ENCODE measurements around the gene NACC2. TPM values are rescaled to one million over a fixed set of nuclear protein-coding genes. Genes with fewer than 3 reads are reported as not detected.
"Not testable (repeated sequence)": the region's sequence is repeated elsewhere in the genome, so short reads cannot be mapped to it uniquely, and the experiment has no call there.

NACC2 gene
- total RNA-seq, 4 donors from 2014 or later = 71.4 to 209 (median 110) TPM

DNA sequence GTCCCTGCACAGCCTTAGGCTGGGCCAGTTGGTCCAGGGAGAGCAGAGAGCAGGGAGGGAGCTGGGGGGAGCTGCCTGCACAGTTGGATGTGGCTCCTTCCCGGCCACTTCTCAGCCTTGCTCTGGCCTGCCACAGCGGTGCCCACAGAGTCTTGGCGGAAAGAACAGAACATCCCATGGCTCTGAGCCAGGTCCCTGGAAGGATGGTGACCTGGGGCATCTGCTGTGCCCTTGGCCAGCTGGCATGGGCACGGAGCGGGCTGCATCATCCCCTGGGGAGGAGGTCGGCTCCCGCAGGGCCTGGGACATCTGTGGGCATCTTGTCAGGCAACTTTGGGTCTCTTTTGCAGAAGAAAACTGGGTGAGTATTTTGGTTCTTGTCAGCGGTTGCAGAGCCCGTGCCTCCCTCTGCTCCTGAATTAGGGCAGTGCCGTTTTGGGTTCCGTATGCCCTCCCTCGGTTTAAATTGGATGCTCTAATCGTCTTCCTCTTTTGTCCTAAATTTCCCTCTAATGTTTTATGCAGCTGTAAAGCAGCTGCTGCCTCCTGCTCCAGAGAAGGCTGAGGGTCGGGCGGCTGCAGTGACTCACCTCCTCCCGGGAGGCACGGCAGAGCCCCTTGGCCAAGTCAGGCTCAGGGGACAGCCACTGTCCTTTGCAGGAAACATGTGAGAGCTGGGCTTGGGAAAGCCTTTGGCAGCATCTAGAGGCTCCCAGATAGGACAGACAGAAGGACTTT is 10.5 kb upstream of the NACC2 start:
- Histone ChIP-seq H3K27me3 (peaks cover 16% of the 10 kb centered on the region), H3K27ac (peak overlapping the region in 2 of 4 donors; percentile 30 to 37), H3K36me3 (no peaks in the 10 kb centered on the region), H3K4me3 (no peak overlapping the region), H3K4me1 (peaks cover 2 to 72% (median 34%) of the 10 kb centered on the region in 3 donors), H3K9me3 (no peaks in the 10 kb centered on the region)
- TF ChIP-seq, protein P1, sequence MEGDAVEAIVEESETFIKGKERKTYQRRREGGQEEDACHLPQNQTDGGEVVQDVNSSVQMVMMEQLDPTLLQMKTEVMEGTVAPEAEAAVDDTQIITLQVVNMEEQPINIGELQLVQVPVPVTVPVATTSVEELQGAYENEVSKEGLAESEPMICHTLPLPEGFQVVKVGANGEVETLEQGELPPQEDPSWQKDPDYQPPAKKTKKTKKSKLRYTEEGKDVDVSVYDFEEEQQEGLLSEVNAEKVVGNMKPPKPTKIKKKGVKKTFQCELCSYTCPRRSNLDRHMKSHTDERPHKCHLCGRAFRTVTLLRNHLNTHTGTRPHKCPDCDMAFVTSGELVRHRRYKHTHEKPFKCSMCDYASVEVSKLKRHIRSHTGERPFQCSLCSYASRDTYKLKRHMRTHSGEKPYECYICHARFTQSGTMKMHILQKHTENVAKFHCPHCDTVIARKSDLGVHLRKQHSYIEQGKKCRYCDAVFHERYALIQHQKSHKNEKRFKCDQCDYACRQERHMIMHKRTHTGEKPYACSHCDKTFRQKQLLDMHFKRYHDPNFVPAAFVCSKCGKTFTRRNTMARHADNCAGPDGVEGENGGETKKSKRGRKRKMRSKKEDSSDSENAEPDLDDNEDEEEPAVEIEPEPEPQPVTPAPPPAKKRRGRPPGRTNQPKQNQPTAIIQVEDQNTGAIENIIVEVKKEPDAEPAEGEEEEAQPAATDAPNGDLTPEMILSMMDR (IDR thresholded peaks at IDR 0.05) = no peak
- TF ChIP-seq POLR2A (IDR thresholded peaks at IDR 0.05) = no peak
- no peak for TF ChIP-seq POLR2AphosphoS5 (IDR thresholded peaks at IDR 0.05)
- no peak for TF ChIP-seq EP300 (IDR thresholded peaks at IDR 0.05)
- WGBS, 2 donors (ENCODE audit: low coverage in 1 of 2) = 11 to 29% methylated on average over 3 to 6 of the region's 17 CpGs
- peak; percentile 20 for ATAC-seq

DNA sequence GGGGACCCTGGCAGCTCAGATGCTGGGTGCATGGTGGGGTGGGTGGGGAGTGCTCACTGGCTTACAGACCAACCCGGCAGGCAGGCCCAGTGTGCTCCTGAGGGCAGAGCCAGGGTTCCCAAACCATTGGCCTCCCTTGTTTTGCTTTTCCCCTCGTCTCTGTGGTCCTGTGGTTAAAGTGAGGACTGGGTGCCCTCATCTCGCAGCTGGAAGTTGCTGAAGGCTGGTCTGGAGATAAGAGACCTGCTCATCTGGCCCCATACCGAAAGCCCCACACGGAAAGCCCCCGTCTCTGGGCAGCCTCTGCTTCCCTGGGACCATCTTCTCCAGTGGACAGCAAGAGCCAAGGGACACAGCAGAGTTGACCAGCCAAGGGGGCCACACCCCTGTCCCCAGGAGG is 9.8 kb upstream of the NACC2 start:
- TF ChIP-seq POLR2AphosphoS5 (IDR thresholded peaks at IDR 0.05) = no peak
- TF ChIP-seq POLR2A (IDR thresholded peaks at IDR 0.05) = no peak
- TF ChIP-seq, protein P1 (IDR thresholded peaks at IDR 0.05) = no peak
- TF ChIP-seq EP300 (IDR thresholded peaks at IDR 0.05) = no peak
- Histone ChIP-seq H3K27ac (peak overlapping the region in 1 of 4 donors; percentile 30), H3K4me3 (no peak overlapping the region), H3K27me3 (peaks cover 21% of the 10 kb centered on the region), H3K36me3 (no peaks in the 10 kb centered on the region), H3K9me3 (no peaks in the 10 kb centered on the region), H3K4me1 (peaks cover 0 to 65% (median 27%) of the 10 kb centered on the region in 3 donors)
- no peak for ATAC-seq
- WGBS, 2 donors (ENCODE audit: low coverage in 1 of 2) = no CpG with 5 or more reads among the region's 6 CpGs

DNA sequence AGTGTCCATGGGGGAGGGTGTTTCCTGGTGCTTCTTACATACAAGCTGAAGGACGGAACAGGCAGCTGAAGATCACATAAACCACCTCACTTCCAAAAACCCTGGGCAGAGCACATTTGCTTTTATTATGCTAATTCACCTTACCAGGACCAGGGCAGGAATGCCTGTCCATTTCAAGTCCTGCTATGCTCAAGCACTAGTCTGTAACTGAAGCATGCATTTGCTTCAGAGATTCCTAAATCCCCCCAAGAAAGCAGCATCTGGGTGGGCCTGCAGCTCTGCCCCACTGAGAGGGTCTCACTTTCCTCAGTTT is 9.4 kb upstream of the NACC2 start:
- peaks cover 21% of the 10 kb centered on the region for H3K27me3 ChIP-seq
- WGBS, 2 donors (ENCODE audit: low coverage in 1 of 2) = no CpG with 5 or more reads among the region's 1 CpG
- no peak for ATAC-seq
- H3K4me1 ChIP-seq = peaks cover 0 to 61% (median 25%) of the 10 kb centered on the region in 3 donors
- no peaks in the 10 kb centered on the region for H3K9me3 ChIP-seq
- H3K36me3 ChIP-seq = no peaks in the 10 kb centered on the region
- no peak overlapping the region for H3K4me3 ChIP-seq
- TF ChIP-seq POLR2AphosphoS5 (IDR thresholded peaks at IDR 0.05) (no peak), POLR2A (IDR thresholded peaks at IDR 0.05) (no peak), EP300 (IDR thresholded peaks at IDR 0.05) (no peak)
- TF ChIP-seq, protein P1 (IDR thresholded peaks at IDR 0.05) = no peak
- no peak overlapping the region for H3K27ac ChIP-seq

DNA sequence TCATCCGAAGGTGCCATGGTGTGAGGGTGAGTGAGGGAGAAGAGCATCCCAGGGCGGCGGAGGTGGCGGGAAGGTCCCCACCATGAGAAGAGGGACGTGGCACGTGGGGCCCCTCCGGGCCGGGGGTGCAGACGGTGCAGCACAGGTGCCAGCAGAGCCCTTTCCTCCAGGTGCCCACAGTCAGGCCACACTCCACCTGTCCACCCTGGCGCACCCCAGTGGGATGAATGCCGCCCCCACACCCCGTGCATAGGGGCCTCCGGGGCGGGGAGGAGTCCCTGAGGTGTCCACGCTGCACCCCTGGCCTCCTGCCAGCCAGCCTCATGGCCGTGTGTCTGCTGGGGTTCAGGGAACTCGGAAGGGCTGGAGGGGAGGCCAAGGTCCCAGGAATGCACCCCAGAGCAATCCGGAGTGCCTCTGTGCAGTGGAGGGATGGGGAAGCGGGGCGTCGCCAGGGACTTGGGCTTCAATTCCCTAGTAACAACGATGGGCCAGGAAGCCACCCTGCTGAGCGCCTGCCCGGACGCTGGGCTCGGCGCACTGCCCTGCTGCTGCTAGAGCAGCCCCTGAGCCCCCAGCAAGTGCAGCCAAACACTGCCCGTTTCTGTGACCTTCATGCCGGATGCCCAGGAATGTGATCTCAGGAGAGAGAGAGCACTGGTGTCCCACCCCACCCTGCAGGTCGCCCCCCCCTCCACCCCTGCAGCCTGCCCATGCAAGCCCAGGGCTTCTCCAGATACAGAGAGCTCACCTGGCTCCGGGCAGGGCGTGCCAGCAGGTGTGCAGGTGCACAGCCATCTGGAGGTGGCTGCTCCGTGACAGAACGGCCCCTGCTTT is 8.8 kb upstream of the NACC2 start:
- ATAC-seq = no peak
- TF ChIP-seq, protein P1 (IDR thresholded peaks at IDR 0.05) = no peak
- TF ChIP-seq POLR2AphosphoS5 (IDR thresholded peaks at IDR 0.05) (no peak), POLR2A (IDR thresholded peaks at IDR 0.05) (no peak), EP300 (IDR thresholded peaks at IDR 0.05) (no peak)
- Histone ChIP-seq H3K4me1 (peaks cover 0 to 60% (median 20%) of the 10 kb centered on the region in 3 donors), H3K9me3 (no peaks in the 10 kb centered on the region), H3K36me3 (no peaks in the 10 kb centered on the region), H3K27me3 (peaks cover 21% of the 10 kb centered on the region), H3K27ac (no peak overlapping the region), H3K4me3 (no peak overlapping the region)
- WGBS, 2 donors (ENCODE audit: low coverage in 1 of 2) = 70% methylated on average over 2 of the region's 34 CpGs; no CpG with 5 or more reads in 1 of the 2 donors

DNA sequence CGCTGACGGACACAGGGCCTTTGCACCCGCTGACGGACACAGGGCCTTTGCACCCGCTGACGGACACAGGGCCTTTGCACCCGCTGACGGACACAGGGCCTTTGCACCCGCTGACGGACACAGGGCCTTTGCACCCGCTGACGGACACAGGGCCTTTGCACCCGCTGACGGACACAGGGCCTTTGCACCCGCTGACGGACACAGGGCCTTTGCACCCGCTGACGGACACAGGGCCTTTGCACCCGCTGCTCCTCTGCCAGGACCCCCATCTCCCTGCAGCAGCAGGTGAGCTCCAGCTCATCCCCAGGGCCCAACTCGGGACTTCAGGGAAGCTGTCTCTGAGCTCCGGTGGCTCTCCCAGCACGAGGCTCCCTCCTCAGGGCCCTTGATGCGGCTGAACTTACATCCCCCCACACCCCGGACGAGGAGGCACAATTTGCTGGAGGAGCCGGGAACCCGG is 6.6 kb upstream of the NACC2 start:
- not testable (repeated sequence) for H3K36me3 ChIP-seq, ATAC-seq, H3K27ac ChIP-seq, H3K9me3 ChIP-seq, H3K4me3 ChIP-seq
- H3K27me3 ChIP-seq = peaks cover 21% of the 10 kb centered on the region
- no CpG with 5 or more reads among the region's 27 CpGs for WGBS, 2 donors (ENCODE audit: low coverage in 1 of 2)
- peaks cover 0 to 50% (median 19%) of the 10 kb centered on the region in 3 donors for H3K4me1 ChIP-seq

Measured in gastroesophageal sphincter (tissue), 4 donors.